OCI-LY7 (cell line): ENCODE data around the gene MACF1. TPM values are rescaled to one million over a fixed set of nuclear protein-coding genes. Genes with fewer than 3 reads are reported as not detected.

ENCODE experiments used
- BruUV-seq: library from RNA; stranded (reverse); fragments of 400-500 nt; replicated peaks from 2 replicates; lab custom pipeline; 2021; lab: Mats Ljungman, UMichigan
- CTCF ChIA-PET: fragments of 300-600 bp; sonication (Branson Sonifier 250); formaldehyde crosslinking; loops from one replicate; lab custom pipeline; 2022; ENCODE audit warnings: antibody characterized with exemption; ENCODE audit not compliant: unreplicated experiment; lab: Charles Lee
- POLR2A ChIA-PET: fragments of 300-600 bp; sonication (Branson Sonifier 250); formaldehyde crosslinking; loops from one replicate; lab custom pipeline; 2022; ENCODE audit warnings: antibody characterized with exemption; lab: Charles Lee
- DNase-seq: peaks from one replicate; pipeline ENCODE4 v3.0.0-alpha.2; 2015; ENCODE audit warnings: low spot score
- H2AFZ ChIP-seq: fragments of 200-600 bp; sonication (generic), shearing (Covaris generic); 2 replicates; pipeline ENCODE4 v1.6.1; 2014; ENCODE audit warnings: mild to moderate bottlenecking, antibody characterized with exemption, low read length, moderate library complexity
- H3K27ac ChIP-seq: fragments of 200-600 bp; sonication (generic); 2 replicates; pipeline ENCODE4 v1.5.1; 2014; ENCODE audit warnings: mixed run types, low read depth, mild to moderate bottlenecking, moderate library complexity, low read length, inconsistent platforms; ENCODE audit not compliant: poor library complexity, severe bottlenecking
- H3K36me3 ChIP-seq: fragments of 200-600 bp; sonication (generic); 2 replicates; pipeline ENCODE4 v1.6.1; 2014; ENCODE audit warnings: mild to moderate bottlenecking, antibody characterized with exemption, low read length, moderate library complexity, mixed read lengths; ENCODE audit not compliant: insufficient read depth
- H3K4me1 ChIP-seq: fragments of 200-600 bp; sonication (generic); 2 replicates; pipeline ENCODE4 v1.5.1; 2014; ENCODE audit warnings: mild to moderate bottlenecking, low read length; ENCODE audit not compliant: insufficient read depth, poor library complexity, severe bottlenecking
- H3K4me2 ChIP-seq: fragments of 200-600 bp; sonication (generic); 2 replicates; pipeline ENCODE4 v1.6.1; 2014; ENCODE audit warnings: mild to moderate bottlenecking, low read length
- H3K4me3 ChIP-seq: fragments of 200-600 bp; sonication (generic); 2 replicates; pipeline ENCODE4 v1.5.1; 2014; ENCODE audit warnings: mild to moderate bottlenecking, low read depth, low read length; ENCODE audit not compliant: poor library complexity, severe bottlenecking
- H3K79me2 ChIP-seq: fragments of 200-600 bp; sonication (generic); 2 replicates; pipeline ENCODE4 v1.6.1; 2016; ENCODE audit warnings: low read depth, mild to moderate bottlenecking, low read length, moderate library complexity, mixed read lengths; ENCODE audit not compliant: insufficient read depth
- H3K9me2 ChIP-seq: fragments of 200-600 bp; sonication (generic); 2 replicates; pipeline ENCODE4 v1.6.1; 2016; ENCODE audit warnings: mild to moderate bottlenecking, low read length, mixed read lengths; ENCODE audit not compliant: insufficient read depth
- H3K9me3 ChIP-seq: fragments of 200-600 bp; sonication (generic); 2 replicates; pipeline ENCODE4 v1.6.1; 2014; ENCODE audit warnings: mild to moderate bottlenecking, mixed run types, low read length, mixed read lengths
- H4K20me1 ChIP-seq: fragments of 200-600 bp; sonication (generic); 2 replicates; pipeline ENCODE4 v1.6.1; 2014; ENCODE audit warnings: mild to moderate bottlenecking, antibody characterized with exemption, low read length, moderate library complexity, mixed read lengths; ENCODE audit not compliant: insufficient read depth
- CTCF ChIP-seq: fragments of 200-600 bp; sonication (generic); conservative IDR thresholded peaks from 2 replicates; pipeline ENCODE4 v1.5.1; 2014; ENCODE audit warnings: mild to moderate bottlenecking, antibody characterized with exemption, low read length, moderate library complexity, mixed read lengths
- EZH2phosphoT487 ChIP-seq: fragments of 200-600 bp; sonication (generic); IDR thresholded peaks from 2 replicates; pipeline ENCODE4 v1.6.1; 2018; ENCODE audit warnings: low read depth, borderline replicate concordance, mild to moderate bottlenecking, mixed run types, antibody characterized with exemption, low read length, moderate library complexity, mixed read lengths
- intact Hi-C: fragments of 100-400 bp; cut with micrococcal nuclease; formaldehyde crosslinking; loops from one replicate; pipeline ENCODE4 v1.10.0; 2022; ENCODE audit not compliant: unreplicated experiment
- total RNA-seq, 2 experiments: library from RNA; depleted of rRNA in 1 of 2; stranded (reverse); fragments of >200 nt in 1 of 2; shearing (Covaris generic) in 1 of 2; gene quantifications; 2 replicates each; pipeline ENCODE4 v1.2.3, GENCODE V29; 2014 to 2022

Gene MACF1
- total RNA-seq, 2 experiments from 2014 or later, result 211 to 220 TPM

GRCh38 chr1:39317910-39318633 lies 113.6 kb downstream of the MACF1 start:
- ChIA-PET POLR2A (interaction anchor here (0.6 kb wide), 1 partner anchor 1199 kb away, joined by 3 read pairs; no protein-coding TSS in a partner anchor), CTCF (no interaction called here)
- Histone ChIP-seq H3K9me2 (no peaks in the 10 kb centered on the region), H3K36me3 (peaks cover 95% of the 10 kb centered on the region), H3K9me3 (no peaks in the 10 kb centered on the region), H3K4me2 (no peak overlapping the region), H4K20me1 (no peaks in the 10 kb centered on the region), H3K4me3 (no peak overlapping the region), H3K79me2 (no peaks in the 10 kb centered on the region), H2AFZ (no peak overlapping the region), H3K4me1 (no peaks in the 10 kb centered on the region), H3K27ac (no peak overlapping the region)
- no peak for DNase-seq
- BruUV-seq, result no TSS peak
- intact Hi-C loops, result no loop called here
- no peak for TF ChIP-seq EZH2phosphoT487
- no peak for TF ChIP-seq CTCF

GRCh38 chr1:39321979-39322378 lies 117.5 kb downstream of the MACF1 start:
- H3K4me3 ChIP-seq, result no peak overlapping the region
- POLR2A ChIA-PET, result no interaction called here

More at GRCh38 chr1:39321979-39322378, 117.5 kb downstream of the MACF1 start:
- Histone ChIP-seq H3K79me2 (no peaks in the 10 kb centered on the region), H4K20me1 (no peaks in the 10 kb centered on the region), H3K4me1 (no peaks in the 10 kb centered on the region), H3K9me3 (no peaks in the 10 kb centered on the region), H2AFZ (no peak overlapping the region), H3K36me3 (peaks cover 98% of the 10 kb centered on the region), H3K9me2 (no peaks in the 10 kb centered on the region), H3K4me2 (no peak overlapping the region), H3K27ac (no peak overlapping the region)
- intact Hi-C loops, result no loop called here
- TF ChIP-seq CTCF (no peak), EZH2phosphoT487 (no peak)
- DNase-seq, result no peak
- CTCF ChIA-PET, result no interaction called here
- BruUV-seq, result no TSS peak
